Right forelimb (tissue), 1 donor: Measurements from ENCODE around the gene FHAD1.
A peak's percentile ranks its signal among the peaks of the same experiment; 100 is the strongest.

Source experiments
- DNase-seq: peaks from one replicate; pipeline ENCODE4 v3.0.0-alpha.2; 2018

Gene FHAD1

GRCh38 chr1:15330028-15330427, 83.0 kb downstream of the FHAD1 start:
- DNase-seq, result no peak

GRCh38 chr1:15331180-15331579, 84.2 kb downstream of the FHAD1 start:
- no peak for DNase-seq

GRCh38 chr1:15331734-15332133, 84.7 kb downstream of the FHAD1 start:
- no peak for DNase-seq

GRCh38 chr1:15332525-15332924, 85.5 kb downstream of the FHAD1 start:
- DNase-seq, result no peak

- DNase-seq, result no peak
Measured at GRCh38 chr1:15332952-15333715, 86.1 kb downstream of the FHAD1 start.

- no peak for DNase-seq
Measured at GRCh38 chr1:15334995-15335394, 88.0 kb downstream of the FHAD1 start.

GRCh38 chr1:15336866-15337265, 89.8 kb downstream of the FHAD1 start:
- DNase-seq, result peak; percentile 63

GRCh38 chr1:15337656-15338402, 90.8 kb downstream of the FHAD1 start:
- DNase-seq, result peak; percentile 47

GRCh38 chr1:15339570-15339969, 92.5 kb downstream of the FHAD1 start:
- no peak for DNase-seq

- DNase-seq, result no peak
Measured at GRCh38 chr1:15341228-15341627, 94.2 kb downstream of the FHAD1 start.

- no peak for DNase-seq
Measured at GRCh38 chr1:15341634-15342407, 94.8 kb downstream of the FHAD1 start.

- no peak for DNase-seq
Measured at GRCh38 chr1:15342408-15342967, 95.5 kb downstream of the FHAD1 start.

GRCh38 chr1:15343099-15343498, 96.1 kb downstream of the FHAD1 start:
- no peak for DNase-seq

GRCh38 chr1:15343729-15344128, 96.7 kb downstream of the FHAD1 start:
- DNase-seq, result peak; percentile 79

- DNase-seq, result no peak
Measured at GRCh38 chr1:15344380-15344779, 97.4 kb downstream of the FHAD1 start.

- no peak for DNase-seq
Measured at GRCh38 chr1:15344800-15345704, 98.0 kb downstream of the FHAD1 start.

GRCh38 chr1:15345705-15346345, 98.8 kb downstream of the FHAD1 start:
- DNase-seq, result no peak

GRCh38 chr1:15346346-15347030, 99.5 kb downstream of the FHAD1 start:
- DNase-seq, result no peak

- DNase-seq, result no peak
Measured at GRCh38 chr1:15347182-15347581, 100.2 kb downstream of the FHAD1 start.

GRCh38 chr1:15348648-15349047, 101.6 kb downstream of the FHAD1 start:
- no peak for DNase-seq

GRCh38 chr1:15349133-15349532, 102.1 kb downstream of the FHAD1 start:
- DNase-seq, result no peak
